Stimulated activated naive CD4-positive, alpha-beta T cell (primary cell): ENCODE results near the gene XIRP2.

Experiments
- DNase-seq, 6 experiments: peaks; one replicate each; lab custom pipeline; 2025; lab: John Stamatoyannopoulos, UW

The XIRP2 gene

GRCh38 chr2:166888180-166888579 lies at the start of gene XIRP2:
Gene XIRP2 (plus strand): TSS chr2:166888480. CDS start chr2:166903483, 15,003 bp downstream.
- DNase-seq: no peak

- DNase-seq: no peak
Measured at GRCh38 chr2:166841152-166841551, 47.1 kb upstream of the XIRP2 start.

- no peak for DNase-seq
Measured at GRCh38 chr2:166841679-166842078, 46.6 kb upstream of the XIRP2 start.

GRCh38 chr2:166844111-166844510 lies 44.2 kb upstream of the XIRP2 start:
- DNase-seq: no peak

- no peak for DNase-seq
Measured at GRCh38 chr2:166862468-166863132, 25.7 kb upstream of the XIRP2 start.

GRCh38 chr2:166867874-166868514 lies 20.3 kb upstream of the XIRP2 start:
- no peak for DNase-seq

GRCh38 chr2:166870346-166870745 lies 17.9 kb upstream of the XIRP2 start:
- DNase-seq: no peak

GRCh38 chr2:166881177-166881576 lies 7.1 kb upstream of the XIRP2 start:
- no peak for DNase-seq

- no peak for DNase-seq
Measured at GRCh38 chr2:166882851-166883250, 5.4 kb upstream of the XIRP2 start.

GRCh38 chr2:166891727-166892126 lies 3.4 kb downstream of the XIRP2 start:
- no peak for DNase-seq

- DNase-seq: no peak
Measured at GRCh38 chr2:166892397-166892796, 4.1 kb downstream of the XIRP2 start.

GRCh38 chr2:166895243-166895642 lies 7.0 kb downstream of the XIRP2 start:
- DNase-seq: no peak

GRCh38 chr2:166897666-166898065 lies 9.4 kb downstream of the XIRP2 start:
- no peak for DNase-seq

GRCh38 chr2:166899676-166900075 lies 11.4 kb downstream of the XIRP2 start:
- DNase-seq: no peak

- DNase-seq: no peak
Measured at GRCh38 chr2:166900700-166901099, 12.4 kb downstream of the XIRP2 start.

- DNase-seq: no peak
Measured at GRCh38 chr2:166901336-166901735, 13.1 kb downstream of the XIRP2 start.

- no peak for DNase-seq
Measured at GRCh38 chr2:166916987-166917386, 28.7 kb downstream of the XIRP2 start.

GRCh38 chr2:166917415-166917814 lies 29.1 kb downstream of the XIRP2 start:
- no peak for DNase-seq

GRCh38 chr2:166921261-166921896 lies 33.1 kb downstream of the XIRP2 start:
- DNase-seq: no peak

GRCh38 chr2:166924967-166925366 lies 36.7 kb downstream of the XIRP2 start:
- no peak for DNase-seq

- no peak for DNase-seq
Measured at GRCh38 chr2:166926657-166927056, 38.4 kb downstream of the XIRP2 start.

GRCh38 chr2:166932032-166932431 lies 43.8 kb downstream of the XIRP2 start:
- DNase-seq: no peak

GRCh38 chr2:166934817-166935216 lies 46.5 kb downstream of the XIRP2 start:
- DNase-seq: no peak
